Endodermal cell (in vitro differentiated cells): Measurements from ENCODE around the gene GPSM1. TPM values are rescaled to one million over a fixed set of nuclear protein-coding genes. Genes with fewer than 3 reads are reported as not detected.

Experiments used
- DNase-seq: peaks from one replicate; pipeline ENCODE4 v3.0.0-alpha.2; 2017
- H3K27ac ChIP-seq: 2 replicates; pipeline ENCODE4 v1.5.1; 2013; ENCODE audit warnings: mild to moderate bottlenecking, low read depth, low read length, moderate library complexity
- H3K27me3 ChIP-seq: 2 replicates; pipeline ENCODE4 v1.6.1; 2013; ENCODE audit warnings: mild to moderate bottlenecking, low read length, moderate library complexity; ENCODE audit not compliant: insufficient read depth, control insufficient read depth, poor library complexity, severe bottlenecking
- H3K36me3 ChIP-seq: 2 replicates; pipeline ENCODE4 v1.7.0; 2013; ENCODE audit warnings: mild to moderate bottlenecking, low read length, moderate library complexity; ENCODE audit not compliant: control insufficient read depth, insufficient read depth
- H3K4me1 ChIP-seq: one replicate; pipeline ENCODE4 v1.7.0; 2013; ENCODE audit warnings: low read length; ENCODE audit not compliant: control insufficient read depth, insufficient read depth
- H3K4me3 ChIP-seq: 2 replicates; pipeline ENCODE4 v1.5.1; 2013; ENCODE audit warnings: mild to moderate bottlenecking, low read length, moderate library complexity
- H3K9ac ChIP-seq: 2 replicates; pipeline ENCODE4 v1.6.1; 2013; ENCODE audit warnings: mild to moderate bottlenecking, low read length, moderate library complexity; ENCODE audit not compliant: poor library complexity, severe bottlenecking; ENCODE audit errors: extremely low read depth
- H3K9me3 ChIP-seq: 2 replicates; pipeline ENCODE4 v1.6.1; 2013; ENCODE audit warnings: mild to moderate bottlenecking, low read length, moderate library complexity; ENCODE audit not compliant: control insufficient read depth
- H3K27ac Mint-ChIP-seq: 2 replicates; pipeline ENCODE4 v1.8.0; 2020; ENCODE audit warnings: mixed read lengths
- H3K27me3 Mint-ChIP-seq: 2 replicates; pipeline ENCODE4 v1.8.0; 2021; ENCODE audit warnings: mild to moderate bottlenecking, mixed read lengths; ENCODE audit not compliant: insufficient read depth
- H3K36me3 Mint-ChIP-seq: 2 replicates; pipeline ENCODE4 v1.8.0; 2020; ENCODE audit warnings: low read depth, mixed read lengths
- H3K4me1 Mint-ChIP-seq: 2 replicates; pipeline ENCODE4 v1.8.0; 2020; ENCODE audit warnings: mixed read lengths
- H3K4me3 Mint-ChIP-seq: 2 replicates; pipeline ENCODE4 v1.8.0; 2020; ENCODE audit warnings: mild to moderate bottlenecking, moderate library complexity, mixed read lengths
- H3K9me3 Mint-ChIP-seq: 2 replicates; pipeline ENCODE4 v1.8.0; 2020; ENCODE audit warnings: mild to moderate bottlenecking, mixed read lengths
- WGBS, 2 experiments: methylation state at CpG; one replicate each; pipeline versions ENCODE4 v1.1.5 to v1.1.7; 2013; ENCODE audit warnings: missing lambda C conversion rate in 2 of 2, mixed read lengths in 1 of 2; ENCODE audit not compliant: insufficient coverage in 1 of 2, insufficient read length in 1 of 2; 5-methylcytosine and 5-hydroxymethylcytosine counted together
- total RNA-seq, 2 donors: library from RNA; stranded (reverse); fragmentation: NEBNext Ultra II Directional in 1 of 2; extraction: Animal tissue kit (Norgen Biotek cat#: 25700) in 1 of 2; gene quantifications; 2 replicates in 1 of 2; 3 replicates in 1 of 2; pipeline ENCODE4 v1.2.1, GENCODE V29; 2021
- TF ChIP-seq, protein P1 (sequence below): fragments of 200-600 bp; sonication (generic); conservative IDR thresholded peaks from 2 replicates; pipeline ENCODE4 v1.5.0; 2021; ENCODE audit warnings: antibody characterized with exemption, mild to moderate bottlenecking

GPSM1 gene
- total RNA-seq, 2 donors from 2014 or later = 37.2 to 38.6 TPM

DNA sequence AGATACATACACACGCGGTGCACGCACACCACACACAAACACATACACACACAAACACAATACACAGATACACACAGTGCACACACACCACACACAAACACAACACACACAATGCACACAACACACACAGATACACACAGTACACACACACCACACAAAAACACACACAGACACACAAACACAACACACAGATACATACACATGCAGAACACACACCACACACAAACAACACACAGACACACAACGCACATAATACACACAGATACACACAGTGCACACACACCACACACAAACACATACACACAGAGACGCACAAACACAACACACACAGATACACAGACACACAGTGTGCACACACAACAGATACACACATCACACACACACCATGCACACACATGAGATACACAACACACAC, 17.5 kb upstream of the GPSM1 start:
- Histone ChIP-seq H3K36me3 (no peaks in the 10 kb centered on the region), H3K9me3 (peaks cover 4% of the 10 kb centered on the region), H3K27ac (no peak overlapping the region), H3K4me3 (no peak overlapping the region), H3K4me1 (no peaks in the 10 kb centered on the region), H3K27me3 (no peaks in the 10 kb centered on the region), H3K9ac (no peak overlapping the region)
- Mint-ChIP-seq H3K27me3 (no peaks in the 10 kb centered on the region), H3K36me3 (no peaks in the 10 kb centered on the region), H3K4me3 (no peak overlapping the region), H3K9me3 (peaks cover 6% of the 10 kb centered on the region), H3K27ac (no peak overlapping the region), H3K4me1 (no peaks in the 10 kb centered on the region)
- TF ChIP-seq, protein P1, sequence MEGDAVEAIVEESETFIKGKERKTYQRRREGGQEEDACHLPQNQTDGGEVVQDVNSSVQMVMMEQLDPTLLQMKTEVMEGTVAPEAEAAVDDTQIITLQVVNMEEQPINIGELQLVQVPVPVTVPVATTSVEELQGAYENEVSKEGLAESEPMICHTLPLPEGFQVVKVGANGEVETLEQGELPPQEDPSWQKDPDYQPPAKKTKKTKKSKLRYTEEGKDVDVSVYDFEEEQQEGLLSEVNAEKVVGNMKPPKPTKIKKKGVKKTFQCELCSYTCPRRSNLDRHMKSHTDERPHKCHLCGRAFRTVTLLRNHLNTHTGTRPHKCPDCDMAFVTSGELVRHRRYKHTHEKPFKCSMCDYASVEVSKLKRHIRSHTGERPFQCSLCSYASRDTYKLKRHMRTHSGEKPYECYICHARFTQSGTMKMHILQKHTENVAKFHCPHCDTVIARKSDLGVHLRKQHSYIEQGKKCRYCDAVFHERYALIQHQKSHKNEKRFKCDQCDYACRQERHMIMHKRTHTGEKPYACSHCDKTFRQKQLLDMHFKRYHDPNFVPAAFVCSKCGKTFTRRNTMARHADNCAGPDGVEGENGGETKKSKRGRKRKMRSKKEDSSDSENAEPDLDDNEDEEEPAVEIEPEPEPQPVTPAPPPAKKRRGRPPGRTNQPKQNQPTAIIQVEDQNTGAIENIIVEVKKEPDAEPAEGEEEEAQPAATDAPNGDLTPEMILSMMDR = no peak
- no peak for DNase-seq
- 89 to 93% methylated on average over 2 to 5 of the region's 5 CpGs for WGBS, 2 experiments

DNA sequence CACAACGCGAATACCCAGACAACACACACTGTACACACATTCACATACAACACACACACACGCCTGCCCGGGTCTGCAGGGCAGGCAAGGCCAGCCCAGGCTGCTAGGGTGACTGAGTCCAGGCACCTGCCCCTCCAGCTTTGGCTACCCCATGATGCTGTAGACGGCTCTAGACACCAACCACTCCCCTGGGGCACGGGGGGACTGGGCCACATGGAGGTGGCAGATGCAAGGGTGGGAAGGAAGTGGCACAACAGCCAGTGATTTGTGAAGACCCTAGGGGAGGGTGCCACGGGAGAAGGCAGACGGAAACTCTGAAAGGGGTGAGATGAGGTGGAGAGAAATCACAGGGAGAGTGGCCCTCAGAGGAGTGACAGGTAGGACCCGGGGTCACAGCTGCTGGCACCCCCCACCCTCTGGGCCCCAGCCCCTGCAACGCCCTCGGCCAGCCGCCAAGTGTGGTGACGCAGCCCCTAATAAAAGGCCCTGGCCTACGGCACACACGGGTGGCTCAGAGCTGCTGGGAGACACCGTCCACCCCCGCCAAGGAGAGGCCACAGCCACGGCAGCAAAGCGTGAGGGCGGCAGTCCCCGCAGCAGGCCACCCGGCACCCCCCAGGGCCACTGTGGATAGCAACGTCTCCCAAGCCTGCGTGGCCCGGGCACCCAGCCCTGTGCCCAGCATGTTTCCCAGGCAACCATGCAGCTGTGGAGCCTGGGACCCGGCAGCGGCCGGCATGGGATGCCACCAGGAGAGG, 16.9 kb upstream of the GPSM1 start:
- H3K27ac Mint-ChIP-seq = no peak overlapping the region
- no peak overlapping the region for H3K4me3 Mint-ChIP-seq
- no peaks in the 10 kb centered on the region for H3K36me3 ChIP-seq
- H3K9ac ChIP-seq = no peak overlapping the region
- no peaks in the 10 kb centered on the region for H3K4me1 Mint-ChIP-seq
- WGBS, 2 experiments = 88% methylated on average over 21 to 28 of the region's 28 CpGs
- H3K27me3 Mint-ChIP-seq = no peaks in the 10 kb centered on the region
- no peaks in the 10 kb centered on the region for H3K27me3 ChIP-seq
- H3K9me3 ChIP-seq = peaks cover 11% of the 10 kb centered on the region
- H3K4me3 ChIP-seq = no peak overlapping the region
- peaks cover 12% of the 10 kb centered on the region for H3K9me3 Mint-ChIP-seq
- H3K4me1 ChIP-seq = no peaks in the 10 kb centered on the region
- H3K27ac ChIP-seq = peak overlapping the region; percentile 18
- DNase-seq = no peak
- TF ChIP-seq, protein P1 = no peak
- no peaks in the 10 kb centered on the region for H3K36me3 Mint-ChIP-seq

DNA sequence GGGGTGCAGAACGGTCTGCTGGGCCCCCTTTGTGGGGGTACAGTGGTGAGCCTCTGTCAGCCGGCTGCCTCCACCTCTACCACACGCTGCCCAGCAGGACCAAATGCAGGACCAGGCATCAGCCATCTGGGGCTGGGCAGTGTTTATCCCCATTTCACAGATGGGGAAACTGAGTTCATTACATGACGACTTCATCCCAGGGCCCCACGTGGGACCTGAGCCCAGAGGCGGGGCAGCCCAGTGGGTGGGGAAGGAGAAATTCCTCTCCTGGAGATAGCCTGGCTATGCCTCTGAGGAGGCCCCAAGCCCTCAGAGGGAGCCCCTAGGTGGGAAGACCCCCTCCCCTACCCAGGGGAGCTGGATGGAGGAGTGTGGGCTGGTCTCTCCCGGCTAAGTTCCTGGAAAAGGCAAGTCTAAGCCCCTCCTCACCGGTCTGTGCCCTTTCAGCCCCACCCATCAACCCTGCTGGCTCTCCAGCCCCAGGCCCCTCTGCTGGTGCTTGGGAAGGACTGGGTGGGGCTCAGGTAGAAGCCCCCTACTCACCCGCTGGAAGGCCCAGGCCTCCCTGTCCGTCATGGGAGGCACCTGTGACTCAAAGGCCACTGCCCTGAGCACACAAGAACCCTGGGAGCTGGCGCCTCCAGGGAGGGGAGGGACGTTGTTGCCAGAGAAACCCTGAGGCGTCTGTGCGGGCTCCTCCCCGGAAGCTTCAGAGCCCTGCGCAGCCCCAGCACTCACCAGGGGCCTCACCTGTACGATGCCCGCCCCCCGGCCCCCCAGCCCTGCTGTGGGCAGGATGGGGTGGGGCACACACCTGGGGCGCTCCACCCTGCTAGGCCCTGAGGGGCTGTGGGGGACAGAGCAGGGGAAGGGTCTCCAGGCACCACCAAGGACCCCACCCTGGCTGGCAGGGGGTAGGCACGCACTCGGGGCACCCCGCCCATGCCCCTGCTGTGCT, 16.0 kb upstream of the GPSM1 start:
- Histone ChIP-seq H3K27me3 (no peaks in the 10 kb centered on the region), H3K36me3 (no peaks in the 10 kb centered on the region), H3K9ac (no peak overlapping the region), H3K4me1 (no peaks in the 10 kb centered on the region), H3K9me3 (peaks cover 11% of the 10 kb centered on the region), H3K4me3 (no peak overlapping the region), H3K27ac (no peak overlapping the region)
- TF ChIP-seq, protein P1 = no peak
- Mint-ChIP-seq H3K9me3 (peaks cover 21% of the 10 kb centered on the region), H3K4me3 (no peak overlapping the region), H3K36me3 (no peaks in the 10 kb centered on the region), H3K27me3 (no peaks in the 10 kb centered on the region), H3K27ac (no peak overlapping the region), H3K4me1 (no peaks in the 10 kb centered on the region)
- DNase-seq = no peak
- 77 to 78% methylated on average over 12 to 22 of the region's 23 CpGs for WGBS, 2 experiments
